T-helper 2 cell treated with Interferon-gamma antibody and Interleukin-4, amounts not matched to agents 5 μg/mL and 100 μg/mL, for 36 hours (primary cell): ENCODE measurements around the gene ZKSCAN4.
A peak's percentile ranks its signal among the peaks of the same experiment; 100 is the strongest.

ENCODE experiments used
- DNase-seq: peaks from one replicate; pipeline ENCODE4 v3.0.0; 2021; ENCODE audit warnings: low spot score
- H3K27ac Mint-ChIP-seq: one replicate; pipeline ENCODE4 v1.8.0; 2021; ENCODE audit warnings: mild to moderate bottlenecking, mixed read lengths
- H3K27me3 Mint-ChIP-seq: one replicate; pipeline ENCODE4 v1.8.0; 2021; ENCODE audit warnings: low read depth, mixed read lengths
- H3K36me3 Mint-ChIP-seq: one replicate; pipeline ENCODE4 v1.8.0; 2021; ENCODE audit warnings: low read depth, mixed read lengths
- H3K4me1 Mint-ChIP-seq: one replicate; pipeline ENCODE4 v1.8.0; 2021; ENCODE audit warnings: low read depth, mixed read lengths
- H3K4me3 Mint-ChIP-seq: one replicate; pipeline ENCODE4 v1.8.0; 2022; ENCODE audit warnings: mild to moderate bottlenecking, moderate library complexity, mixed read lengths
- H3K9me3 Mint-ChIP-seq: one replicate; pipeline ENCODE4 v1.8.0; 2021; ENCODE audit warnings: mixed read lengths

The ZKSCAN4 gene

DNA sequence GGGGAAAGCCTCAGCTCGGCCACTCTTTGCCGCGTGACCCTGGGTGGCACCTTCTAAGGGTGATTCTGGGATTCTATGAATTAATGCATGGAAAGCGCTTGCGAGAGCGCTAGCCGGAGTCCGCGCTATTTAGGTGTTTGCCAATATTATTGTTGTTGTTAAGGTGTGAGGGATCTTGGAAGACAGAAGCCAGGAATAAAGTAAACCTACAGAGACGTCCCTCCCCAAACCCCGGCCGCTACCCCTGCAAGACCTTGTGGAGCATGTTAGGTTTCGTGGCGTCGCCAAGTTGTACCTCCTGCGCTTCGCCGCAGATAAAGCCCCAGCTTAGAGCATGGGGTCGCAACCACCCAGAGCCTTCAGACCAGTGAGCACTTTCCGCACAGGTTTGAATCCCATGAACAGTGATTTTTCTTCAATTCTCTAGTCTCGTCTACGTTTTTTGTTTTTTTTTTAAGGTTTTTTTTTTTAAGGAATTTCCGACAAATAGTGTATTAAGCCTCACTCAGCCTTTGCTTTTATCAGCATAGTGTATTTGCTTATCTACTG lies 43.9 kb downstream of the ZKSCAN4 start:
- DNase-seq, result no peak
- Mint-ChIP-seq H3K27ac (no peak overlapping the region), H3K27me3 (peaks cover 92% of the 10 kb centered on the region), H3K4me3 (peak overlapping the region; percentile 87), H3K36me3 (no peaks in the 10 kb centered on the region), H3K4me1 (peaks cover 29% of the 10 kb centered on the region), H3K9me3 (peaks cover 7% of the 10 kb centered on the region)

- Mint-ChIP-seq H3K4me1 (peaks cover 24% of the 10 kb centered on the region), H3K9me3 (peaks cover 8% of the 10 kb centered on the region), H3K36me3 (no peaks in the 10 kb centered on the region), H3K27me3 (peaks cover 87% of the 10 kb centered on the region), H3K4me3 (peak overlapping the region; percentile 87), H3K27ac (peak overlapping the region; percentile 46)
- DNase-seq, result peak; percentile 33
These were observed 44.5 kb downstream of the ZKSCAN4 start for GRCh38 chr6:28207510-28208110.

DNA sequence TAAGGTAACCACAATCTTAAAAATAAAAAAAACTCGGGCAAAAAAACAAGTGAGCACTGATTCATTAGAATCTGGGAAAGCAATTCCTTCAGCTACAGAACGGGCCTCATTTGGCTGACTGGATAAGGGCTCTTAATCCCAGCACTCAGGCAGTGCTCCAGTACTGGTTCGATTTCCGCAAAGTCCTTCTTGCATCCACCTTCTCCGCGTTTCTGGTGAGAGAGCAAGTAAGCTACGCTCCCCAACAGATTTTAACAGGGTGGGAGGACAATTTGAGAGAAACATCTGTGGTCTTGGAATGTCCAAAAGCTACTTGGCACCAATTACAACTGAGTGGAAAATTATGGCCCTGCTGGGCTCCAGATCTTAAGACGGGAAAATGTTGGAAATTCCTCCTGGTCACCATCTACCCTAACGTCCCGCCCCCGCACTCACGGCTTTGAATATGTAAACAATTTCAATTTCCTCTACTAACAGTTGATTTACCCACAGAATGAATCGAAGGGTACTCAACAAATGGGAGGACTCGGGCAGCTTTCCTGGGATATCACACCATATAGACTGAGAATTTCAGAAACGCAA lies 45.0 kb downstream of the ZKSCAN4 start:
- Mint-ChIP-seq H3K36me3 (no peaks in the 10 kb centered on the region), H3K4me1 (peaks cover 22% of the 10 kb centered on the region), H3K4me3 (peak overlapping the region; percentile 87), H3K27me3 (peaks cover 85% of the 10 kb centered on the region), H3K27ac (no peak overlapping the region), H3K9me3 (peaks cover 8% of the 10 kb centered on the region)
- DNase-seq, result no peak

GRCh38 chr6:28206527-28206926 lies 45.5 kb downstream of the ZKSCAN4 start:
- peaks cover 8% of the 10 kb centered on the region for H3K9me3 Mint-ChIP-seq
- no peak for DNase-seq
- no peak overlapping the region for H3K27ac Mint-ChIP-seq
- H3K27me3 Mint-ChIP-seq, result peaks cover 80% of the 10 kb centered on the region
- no peaks in the 10 kb centered on the region for H3K36me3 Mint-ChIP-seq
- H3K4me3 Mint-ChIP-seq, result no peak overlapping the region
- peaks cover 21% of the 10 kb centered on the region for H3K4me1 Mint-ChIP-seq

DNA sequence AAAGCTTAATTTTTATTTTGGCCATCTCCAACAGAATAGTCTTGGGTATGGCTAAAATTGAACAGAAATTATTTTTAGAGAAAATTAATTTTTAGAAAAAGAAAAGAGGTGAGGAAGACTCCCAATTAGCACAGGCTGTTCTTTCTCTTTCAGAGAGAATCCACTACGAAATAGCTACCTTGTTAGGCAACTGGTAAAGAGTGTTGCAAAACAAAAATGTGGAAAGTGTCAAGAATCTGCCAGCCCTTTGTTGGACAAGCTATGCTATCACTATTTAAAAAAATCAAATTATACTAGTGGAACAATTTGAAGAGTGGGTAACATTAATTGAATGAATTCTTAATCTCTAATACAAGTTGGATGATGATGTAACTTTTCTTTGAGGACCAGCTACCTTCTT lies 46.2 kb downstream of the ZKSCAN4 start:
- H3K9me3 Mint-ChIP-seq, result peaks cover 8% of the 10 kb centered on the region
- peaks cover 21% of the 10 kb centered on the region for H3K4me1 Mint-ChIP-seq
- no peak overlapping the region for H3K27ac Mint-ChIP-seq

DNA sequence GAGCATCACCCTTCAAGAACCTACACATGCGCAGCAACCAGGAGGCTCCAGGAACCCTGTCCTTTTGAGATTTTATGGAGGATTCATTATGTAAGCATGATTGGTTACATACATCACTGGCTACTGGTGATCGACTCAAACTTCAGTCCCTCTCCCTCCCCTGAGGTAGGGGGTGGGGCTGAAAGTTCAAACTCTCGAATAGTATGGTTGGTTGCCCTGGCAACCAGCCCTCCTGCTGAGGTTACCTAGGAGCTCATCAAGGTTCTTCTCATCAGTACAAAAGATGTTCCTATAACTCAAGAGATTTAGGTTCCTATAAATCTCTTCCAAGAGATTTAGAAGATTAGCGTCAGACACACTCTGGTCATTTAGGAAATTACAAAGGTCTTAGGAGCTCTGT lies 48.9 kb downstream of the ZKSCAN4 start:
- H3K27ac Mint-ChIP-seq, result no peak overlapping the region
- H3K36me3 Mint-ChIP-seq, result no peaks in the 10 kb centered on the region
- peaks cover 51% of the 10 kb centered on the region for H3K27me3 Mint-ChIP-seq
- H3K4me1 Mint-ChIP-seq, result peaks cover 17% of the 10 kb centered on the region
- peaks cover 25% of the 10 kb centered on the region for H3K9me3 Mint-ChIP-seq
- no peak overlapping the region for H3K4me3 Mint-ChIP-seq
- no peak for DNase-seq

More for the DNA sequence above, 46.2 kb downstream of the ZKSCAN4 start:
- Mint-ChIP-seq H3K27me3 (peaks cover 74% of the 10 kb centered on the region), H3K4me3 (no peak overlapping the region), H3K36me3 (no peaks in the 10 kb centered on the region)
- DNase-seq, result no peak

- no peak overlapping the region for H3K4me3 Mint-ChIP-seq
- H3K4me1 Mint-ChIP-seq, result peaks cover 7% of the 10 kb centered on the region
- peaks cover 24% of the 10 kb centered on the region for H3K27me3 Mint-ChIP-seq
- no peak overlapping the region for H3K27ac Mint-ChIP-seq
- H3K9me3 Mint-ChIP-seq, result peaks cover 42% of the 10 kb centered on the region
- H3K36me3 Mint-ChIP-seq, result no peaks in the 10 kb centered on the region
- DNase-seq, result no peak
These were observed 52.0 kb downstream of the ZKSCAN4 start for GRCh38 chr6:28200020-28200419.
